ENCODE data around the gene FBXL20. TPM values are rescaled to one million over a fixed set of nuclear protein-coding genes. Genes with fewer than 3 reads are reported as not detected.
"Not testable (repeated sequence)": the region's sequence is repeated elsewhere in the genome, so short reads cannot be mapped to it uniquely, and the experiment has no call there.

The FBXL20 gene
- total and polyA plus RNA-seq, 2 donors (not counting 3 experiments of a cell fraction or from before 2014, with no cell fraction given): 4.6 to 18.0 TPM

GRCh38 chr17:39294060-39294459 lies 107.4 kb downstream of the FBXL20 start:
- dilution Hi-C loops (cut with MboI; ENCODE audit: extremely low pct_ligation_motif_present, low sequenced_read_pairs): no loop called here
- no peak for DNase-seq (ENCODE audit: low read depth, low spot score)
- no peak overlapping the region for H3K9ac ChIP-seq (replicated peaks; ENCODE audit: extremely low read depth, insufficient read depth, low read length)
- BruUV-seq (replicated peaks): no TSS peak
- H3K79me2 ChIP-seq (ENCODE audit: control insufficient read depth, insufficient read depth, low read length): no peaks in the 10 kb centered on the region
- FAIRE-seq: no peak
- ChIA-PET CTCF (interaction anchor here (0.9 kb wide), 1 partner anchor 50 kb away, joined by 3 read pairs; no protein-coding TSS in a partner anchor), POLR2A (no interaction called here)
- H3K27me3 ChIP-seq (ENCODE audit: control insufficient read depth in 2 of 2, insufficient read depth in 2 of 2, low read length in 2 of 2): no peaks in the 10 kb centered on the region
- intact Hi-C loops (cut with micrococcal nuclease): no loop called here
- no peak overlapping the region for H3K27ac ChIP-seq (ENCODE audit: insufficient read depth, low read depth, low read length)
- no peaks in the 10 kb centered on the region for H3K9me1 ChIP-seq (replicated peaks; ENCODE audit: control insufficient read depth, extremely low read depth, insufficient read depth, low read length)
- no peaks in the 10 kb centered on the region for H4K20me1 ChIP-seq (replicated peaks; ENCODE audit: control insufficient read depth, extremely low read depth, insufficient read depth, low read length)
- no peak overlapping the region for H3K4me3 ChIP-seq (replicated peaks in 1 of 3; ENCODE audit: insufficient read depth in 1 of 3, low read depth in 1 of 3, low read length in 3 of 3)
- H3K4me1 ChIP-seq (ENCODE audit: control insufficient read depth, extremely low read depth, insufficient read depth, low read length): no peaks in the 10 kb centered on the region
- no peaks in the 10 kb centered on the region for H3K9me3 ChIP-seq (replicated peaks; ENCODE audit: control insufficient read depth, insufficient read depth, low read length)
- TF ChIP-seq FOS (IDR thresholded peaks at IDR 0.05; ENCODE audit: borderline replicate concordance, insufficient read depth, low read length): no peak
- H3K36me3 ChIP-seq (ENCODE audit: control insufficient read depth in 2 of 2, extremely low read depth in 1 of 2, insufficient read depth in 2 of 2, low read length in 2 of 2): peaks cover 0 to 6% of the 10 kb centered on the region in 2 experiments
- H3K4me2 ChIP-seq (ENCODE audit: insufficient read depth, low read length): no peak overlapping the region
- H2AFZ ChIP-seq (ENCODE audit: low read depth, low read length): no peak overlapping the region

- POLR2A ChIA-PET; H3K27ac ChIP-seq (ENCODE audit: insufficient read depth, low read depth, low read length); BruUV-seq (replicated peaks); intact Hi-C loops (cut with micrococcal nuclease); FAIRE-seq; H3K9me3 ChIP-seq (replicated peaks; ENCODE audit: control insufficient read depth, insufficient read depth, low read length); H2AFZ ChIP-seq (ENCODE audit: low read depth, low read length); H3K9me1 ChIP-seq (replicated peaks; ENCODE audit: control insufficient read depth, extremely low read depth, insufficient read depth, low read length); H3K9ac ChIP-seq (replicated peaks; ENCODE audit: extremely low read depth, insufficient read depth, low read length); H3K27me3 ChIP-seq (ENCODE audit: control insufficient read depth in 2 of 2, insufficient read depth in 2 of 2, low read length in 2 of 2); H3K4me2 ChIP-seq (ENCODE audit: insufficient read depth, low read length); H3K4me1 ChIP-seq (ENCODE audit: control insufficient read depth, extremely low read depth, insufficient read depth, low read length); H4K20me1 ChIP-seq (replicated peaks; ENCODE audit: control insufficient read depth, extremely low read depth, insufficient read depth, low read length); H3K79me2 ChIP-seq (ENCODE audit: control insufficient read depth, insufficient read depth, low read length); H3K36me3 ChIP-seq (ENCODE audit: control insufficient read depth in 2 of 2, extremely low read depth in 1 of 2, insufficient read depth in 2 of 2, low read length in 2 of 2); dilution Hi-C loops (cut with MboI; ENCODE audit: extremely low pct_ligation_motif_present, low sequenced_read_pairs); DNase-seq (ENCODE audit: low read depth, low spot score); H3K4me3 ChIP-seq (replicated peaks in 1 of 3; ENCODE audit: insufficient read depth in 1 of 3, low read depth in 1 of 3, low read length in 3 of 3): not testable (repeated sequence)
- CTCF ChIA-PET: interaction anchor here (0.7 kb wide), 1 partner anchor 11 kb away, joined by 3 read pairs; no protein-coding TSS in a partner anchor
Observed at GRCh38 chr17:39292546-39292945, 108.9 kb downstream of the FBXL20 start.

GRCh38 chr17:39286513-39286912 lies 114.9 kb downstream of the FBXL20 start:
- H3K9ac ChIP-seq (replicated peaks; ENCODE audit: extremely low read depth, insufficient read depth, low read length); BruUV-seq (replicated peaks); H4K20me1 ChIP-seq (replicated peaks; ENCODE audit: control insufficient read depth, extremely low read depth, insufficient read depth, low read length); FAIRE-seq; H3K9me1 ChIP-seq (replicated peaks; ENCODE audit: control insufficient read depth, extremely low read depth, insufficient read depth, low read length); H3K9me3 ChIP-seq (replicated peaks; ENCODE audit: control insufficient read depth, insufficient read depth, low read length); CTCF ChIA-PET; H3K27me3 ChIP-seq (ENCODE audit: control insufficient read depth in 2 of 2, insufficient read depth in 2 of 2, low read length in 2 of 2); H3K27ac ChIP-seq (ENCODE audit: insufficient read depth, low read depth, low read length); dilution Hi-C loops (cut with MboI; ENCODE audit: extremely low pct_ligation_motif_present, low sequenced_read_pairs); H3K36me3 ChIP-seq (ENCODE audit: control insufficient read depth in 2 of 2, extremely low read depth in 1 of 2, insufficient read depth in 2 of 2, low read length in 2 of 2); H3K79me2 ChIP-seq (ENCODE audit: control insufficient read depth, insufficient read depth, low read length); H3K4me2 ChIP-seq (ENCODE audit: insufficient read depth, low read length); H2AFZ ChIP-seq (ENCODE audit: low read depth, low read length); POLR2A ChIA-PET; intact Hi-C loops (cut with micrococcal nuclease); DNase-seq (ENCODE audit: low read depth, low spot score); H3K4me3 ChIP-seq (replicated peaks in 1 of 3; ENCODE audit: insufficient read depth in 1 of 3, low read depth in 1 of 3, low read length in 3 of 3); H3K4me1 ChIP-seq (ENCODE audit: control insufficient read depth, extremely low read depth, insufficient read depth, low read length): not testable (repeated sequence)

Measured in endothelial cell of umbilical vein (primary cell).